ENCODE measurements around the gene SLC5A10.

GRCh38 chr17:19009970-19010369, 58.0 kb downstream of the SLC5A10 start:
- no peak for TF ChIP-seq CTCF (IDR thresholded peaks at IDR 0.05; ENCODE audit: insufficient read depth, low read length)
- no peak for TF ChIP-seq REST (IDR thresholded peaks at IDR 0.05; ENCODE audit: insufficient replicate concordance, low read depth)
